MCF 10A (cell line): ENCODE results near the gene KIAA1328. TPM values are rescaled to one million over a fixed set of nuclear protein-coding genes. Genes with fewer than 3 reads are reported as not detected.

ENCODE experiments used
- BruUV-seq: library from RNA; stranded (reverse); fragments of 400-500 nt; replicated peaks from 2 replicates; lab custom pipeline; 2021; lab: Mats Ljungman, UMichigan
- CTCF ChIA-PET: fragments of 300-600 bp; sonication (Branson Sonifier 250); formaldehyde crosslinking; extraction: SDS; loops from one replicate; lab custom pipeline; 2021; ENCODE audit warnings: antibody characterized with exemption, inconsistent platforms; lab: Yijun Ruan, JAX
- POLR2A ChIA-PET: fragments of 300-600, 350-650 bp; sonication (Branson Sonifier 250); formaldehyde crosslinking; extraction: SDS; loops from one replicate; lab custom pipeline; 2020; ENCODE audit warnings: antibody characterized with exemption, inconsistent platforms; lab: Yijun Ruan, JAX
- DNase-seq: peaks from one replicate; pipeline ENCODE4 v3.0.0-alpha.2; 2018; ENCODE audit not compliant: unreplicated experiment
- H3K27ac Mint-ChIP-seq: one replicate; pipeline ENCODE4 v1.8.0; 2022; ENCODE audit warnings: mild to moderate bottlenecking, low read depth, mixed read lengths; ENCODE audit not compliant: unreplicated experiment
- H3K27me3 Mint-ChIP-seq: one replicate; pipeline ENCODE4 v1.8.0; 2022; ENCODE audit warnings: mixed read lengths; ENCODE audit not compliant: insufficient read depth, unreplicated experiment
- H3K36me3 Mint-ChIP-seq: one replicate; pipeline ENCODE4 v1.8.0; 2022; ENCODE audit warnings: mild to moderate bottlenecking, moderate library complexity, mixed read lengths; ENCODE audit not compliant: insufficient read depth, unreplicated experiment
- H3K4me1 Mint-ChIP-seq: one replicate; pipeline ENCODE4 v1.8.0; 2022; ENCODE audit warnings: mixed read lengths; ENCODE audit not compliant: insufficient read depth, unreplicated experiment
- H3K4me3 Mint-ChIP-seq: one replicate; pipeline ENCODE4 v1.8.0; 2022; ENCODE audit warnings: mild to moderate bottlenecking, moderate library complexity, mixed read lengths; ENCODE audit not compliant: unreplicated experiment
- H3K9me3 Mint-ChIP-seq: one replicate; pipeline ENCODE4 v1.8.0; 2022; ENCODE audit warnings: mixed read lengths; ENCODE audit not compliant: unreplicated experiment
- intact Hi-C: fragments of 100-400 bp; cut with micrococcal nuclease; formaldehyde crosslinking; loops from 2 replicates; pipeline ENCODE4 v1.14.1; 2022
- total RNA-seq: library from RNA; stranded (reverse); gene quantifications from 2 replicates; pipeline ENCODE4 v1.2.3, GENCODE V29; 2022
- TF ChIP-seq, protein P1 (sequence below): fragments of 200-600 bp; IDR thresholded peaks from one replicate; pipeline ENCODE4 v1.8.0; 2022; ENCODE audit warnings: antibody characterized with exemption, mild to moderate bottlenecking; ENCODE audit not compliant: unreplicated experiment

The KIAA1328 gene
- total RNA-seq, 1 experiment from 2014 or later = 4.1 TPM

DNA sequence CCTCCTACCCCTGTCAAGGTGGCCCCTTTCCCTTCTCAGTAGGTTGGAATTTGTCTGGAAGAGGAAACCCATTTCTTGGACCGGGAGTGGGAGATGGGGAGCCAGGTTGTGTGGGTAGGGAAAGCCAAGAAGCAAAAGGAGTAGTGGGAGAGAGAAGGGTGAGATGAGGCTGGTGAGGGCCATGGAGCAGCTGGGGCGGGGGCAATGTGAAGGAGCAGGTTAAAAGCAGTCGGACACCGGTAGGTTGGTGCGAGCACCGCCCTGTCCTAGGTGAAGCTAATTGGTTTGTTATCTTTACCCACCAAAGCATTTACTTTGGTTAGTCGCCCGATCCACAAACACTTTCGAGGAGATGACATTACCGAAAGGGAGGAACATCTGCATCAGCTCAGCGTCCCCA is 429.9 kb downstream of the KIAA1328 start:
- TF ChIP-seq, protein P1, sequence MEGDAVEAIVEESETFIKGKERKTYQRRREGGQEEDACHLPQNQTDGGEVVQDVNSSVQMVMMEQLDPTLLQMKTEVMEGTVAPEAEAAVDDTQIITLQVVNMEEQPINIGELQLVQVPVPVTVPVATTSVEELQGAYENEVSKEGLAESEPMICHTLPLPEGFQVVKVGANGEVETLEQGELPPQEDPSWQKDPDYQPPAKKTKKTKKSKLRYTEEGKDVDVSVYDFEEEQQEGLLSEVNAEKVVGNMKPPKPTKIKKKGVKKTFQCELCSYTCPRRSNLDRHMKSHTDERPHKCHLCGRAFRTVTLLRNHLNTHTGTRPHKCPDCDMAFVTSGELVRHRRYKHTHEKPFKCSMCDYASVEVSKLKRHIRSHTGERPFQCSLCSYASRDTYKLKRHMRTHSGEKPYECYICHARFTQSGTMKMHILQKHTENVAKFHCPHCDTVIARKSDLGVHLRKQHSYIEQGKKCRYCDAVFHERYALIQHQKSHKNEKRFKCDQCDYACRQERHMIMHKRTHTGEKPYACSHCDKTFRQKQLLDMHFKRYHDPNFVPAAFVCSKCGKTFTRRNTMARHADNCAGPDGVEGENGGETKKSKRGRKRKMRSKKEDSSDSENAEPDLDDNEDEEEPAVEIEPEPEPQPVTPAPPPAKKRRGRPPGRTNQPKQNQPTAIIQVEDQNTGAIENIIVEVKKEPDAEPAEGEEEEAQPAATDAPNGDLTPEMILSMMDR = no peak
- ChIA-PET POLR2A (no interaction called here), CTCF (no interaction called here)
- Mint-ChIP-seq H3K27me3 (peaks cover 35% of the 10 kb centered on the region), H3K9me3 (no peaks in the 10 kb centered on the region), H3K27ac (no peak overlapping the region), H3K4me3 (no peak overlapping the region), H3K4me1 (no peaks in the 10 kb centered on the region), H3K36me3 (no peaks in the 10 kb centered on the region)
- DNase-seq = no peak
- no TSS peak for BruUV-seq
- intact Hi-C loops = no loop called here

DNA sequence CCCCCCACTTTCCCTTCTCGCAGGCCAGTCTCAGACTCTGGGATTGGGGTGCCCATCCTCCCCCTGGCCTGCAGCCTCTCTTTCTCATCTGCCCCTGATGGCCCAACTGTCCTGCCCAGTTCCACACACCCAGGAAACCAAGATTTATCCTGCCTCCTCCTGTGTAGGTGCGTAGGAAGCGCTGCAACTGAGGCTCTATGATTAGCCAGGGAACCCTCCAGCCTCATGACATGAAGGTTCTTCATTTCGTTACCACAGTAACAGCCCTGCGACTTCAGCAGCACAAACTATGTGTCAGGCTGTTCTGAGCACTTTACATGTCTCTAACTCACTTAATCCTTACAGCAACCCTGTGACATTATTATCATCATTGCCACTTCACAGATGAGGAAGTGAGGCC is 430.8 kb downstream of the KIAA1328 start:
- TF ChIP-seq, protein P1 = no peak
- DNase-seq = no peak
- H3K9me3 Mint-ChIP-seq = no peaks in the 10 kb centered on the region
- ChIA-PET POLR2A (no interaction called here), CTCF (interaction anchor here (0.5 kb wide), 1 partner anchor 31 kb away, joined by 5 read pairs; no protein-coding TSS in a partner anchor)
- H3K4me1 Mint-ChIP-seq = no peaks in the 10 kb centered on the region
- H3K27me3 Mint-ChIP-seq = peaks cover 33% of the 10 kb centered on the region
- intact Hi-C loops = no loop called here
- no TSS peak for BruUV-seq
- no peaks in the 10 kb centered on the region for H3K36me3 Mint-ChIP-seq
- H3K27ac Mint-ChIP-seq = no peak overlapping the region
- H3K4me3 Mint-ChIP-seq = no peak overlapping the region

DNA sequence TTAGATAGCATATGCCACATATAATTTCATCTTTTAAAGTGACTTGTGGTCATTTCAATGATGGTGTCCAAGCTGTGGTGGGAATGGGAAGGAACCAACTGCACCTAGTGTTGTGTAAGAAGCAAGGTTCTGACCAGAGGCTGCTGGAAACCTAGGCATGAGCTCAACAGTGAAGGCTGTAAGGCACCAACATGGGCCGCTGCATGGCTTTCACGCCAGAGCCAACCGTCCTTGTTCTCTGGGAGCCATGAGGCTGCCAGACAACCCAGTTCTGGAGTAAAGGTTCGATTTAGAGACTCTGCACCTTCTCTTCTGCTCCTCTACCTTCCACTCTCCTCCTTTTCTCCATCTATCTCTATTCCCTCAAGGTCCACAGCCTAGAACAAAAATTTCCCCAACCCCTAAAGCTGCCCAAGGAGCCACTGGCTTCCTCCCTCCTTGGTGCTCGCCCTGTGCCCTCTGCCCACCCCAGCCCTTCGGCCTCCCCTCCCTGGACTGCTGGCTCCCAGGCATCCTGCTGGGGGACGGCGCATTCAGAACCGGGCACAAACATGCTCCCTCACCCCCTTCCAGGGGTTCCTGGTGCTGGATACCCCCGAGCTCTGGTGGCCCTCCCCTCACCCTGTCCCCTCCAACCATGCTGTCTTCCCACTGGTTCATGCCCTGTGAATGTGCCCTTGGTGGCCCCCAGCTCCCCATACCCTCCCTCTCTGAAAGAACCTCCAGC is 431.6 kb downstream of the KIAA1328 start:
- POLR2A ChIA-PET = no interaction called here

GRCh38 chr18:37261246-37261840 is 432.4 kb downstream of the KIAA1328 start:
- intact Hi-C loops = no loop called here
- no TSS peak for BruUV-seq
- Mint-ChIP-seq H3K4me3 (no peak overlapping the region), H3K27ac (no peak overlapping the region), H3K36me3 (no peaks in the 10 kb centered on the region), H3K4me1 (no peaks in the 10 kb centered on the region), H3K27me3 (peaks cover 22% of the 10 kb centered on the region), H3K9me3 (no peaks in the 10 kb centered on the region)
- TF ChIP-seq, protein P1 = no peak
- no peak for DNase-seq
- ChIA-PET CTCF (no interaction called here), POLR2A (no interaction called here)

More for the DNA sequence above, 431.6 kb downstream of the KIAA1328 start:
- BruUV-seq = no TSS peak
- no peaks in the 10 kb centered on the region for H3K4me1 Mint-ChIP-seq
- peaks cover 25% of the 10 kb centered on the region for H3K27me3 Mint-ChIP-seq
- intact Hi-C loops = no loop called here
- H3K36me3 Mint-ChIP-seq = no peaks in the 10 kb centered on the region
- DNase-seq = no peak
- TF ChIP-seq, protein P1 = no peak
- CTCF ChIA-PET = interaction anchor here (0.6 kb wide), 1 partner anchor 16 kb away, joined by 3 read pairs; no protein-coding TSS in a partner anchor
- H3K9me3 Mint-ChIP-seq = no peaks in the 10 kb centered on the region
- no peak overlapping the region for H3K27ac Mint-ChIP-seq
- no peak overlapping the region for H3K4me3 Mint-ChIP-seq
